ENCODE results near the gene CD300E.

The CD300E gene

DNA sequence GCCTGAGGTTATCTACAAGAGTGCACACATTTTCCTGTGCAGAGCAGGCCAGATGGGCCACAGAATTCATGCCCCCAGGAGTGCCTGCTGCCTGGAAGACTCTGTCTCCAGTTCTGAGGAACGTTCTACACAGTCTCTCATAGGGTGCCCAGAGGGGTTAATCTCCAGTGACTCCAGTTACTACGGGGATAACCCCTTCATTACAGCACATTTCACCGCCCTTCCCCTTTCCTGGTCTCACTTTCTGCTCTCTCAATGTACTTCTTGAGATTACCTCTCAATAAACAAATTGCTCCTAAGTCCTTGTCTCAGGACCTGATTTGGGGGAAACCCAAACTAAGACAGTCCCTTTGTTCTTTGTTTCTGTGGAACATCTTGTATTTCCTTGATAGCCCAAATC, 62.0 kb downstream of the CD300E start:
- no peak for DNase-seq
